ENCODE measurements around the gene CHM. TPM values are rescaled to one million over a fixed set of nuclear protein-coding genes. Genes with fewer than 3 reads are reported as not detected.

CHM gene
- total and polyA plus RNA-seq, 2 experiments from 2014 or later: 19.0 to 19.1 TPM

GRCh38 chrX:86013792-86014191 lies 33.6 kb downstream of the CHM start:
- H3K27ac Mint-ChIP-seq: peak overlapping the region; percentile 86; the same call in 1 of the 2 replicates

More at GRCh38 chrX:86013792-86014191, 33.6 kb downstream of the CHM start:
- no peak overlapping the region for H3K4me3 ChIP-seq
- no peaks in the 10 kb centered on the region for H3K36me3 ChIP-seq (ENCODE audit: insufficient read depth)
- no peak overlapping the region for H2AFZ ChIP-seq
- Mint-ChIP-seq H3K4me1 (peaks cover 34% of the 10 kb centered on the region), H3K4me3 (no peak overlapping the region), H3K36me3 (ENCODE audit: low read depth) (peaks cover 24% of the 10 kb centered on the region; the same call in 2 of the 3 replicates), H3K9me3 (no peaks in the 10 kb centered on the region), H3K27me3 (ENCODE audit: insufficient read depth, low read depth, poor library complexity) (peaks cover 3% of the 10 kb centered on the region)
- no peak for DNase-seq (ENCODE audit: low spot score)
- no peaks in the 10 kb centered on the region for H3F3A ChIP-seq (replicated peaks; ENCODE audit: low read depth)
- peaks cover 43% of the 10 kb centered on the region for H3K79me2 ChIP-seq (replicated peaks; ENCODE audit: insufficient read depth)
- no peaks in the 10 kb centered on the region for H3K27me3 ChIP-seq (ENCODE audit: insufficient read depth)
- H3K9me2 ChIP-seq (ENCODE audit: insufficient read depth): no peaks in the 10 kb centered on the region
- no peak for ATAC-seq
- peak overlapping the region; percentile 49 for H3K4me2 ChIP-seq
- no peak for TF ChIP-seq STAT1 (IDR thresholded peaks at IDR 0.05; ENCODE audit: unreplicated experiment)
- TF ChIP-seq EZH2phosphoT487 (IDR thresholded peaks at IDR 0.05; ENCODE audit: unreplicated experiment): no peak
- TF ChIP-seq CTCF (conservative IDR thresholded peaks at IDR 0.05; ENCODE audit: low read depth in 2 of 2): no peak
- no peak for TF ChIP-seq CREB1 (CRISPR knock-in tag; IDR thresholded peaks at IDR 0.05; ENCODE audit: low read depth)
- no peak for TF ChIP-seq JUNB (IDR thresholded peaks at IDR 0.05; ENCODE audit: unreplicated experiment)
- TF ChIP-seq ETS1 (IDR thresholded peaks at IDR 0.05): no peak
- TF ChIP-seq ZNF114 (CRISPR knock-in tag; IDR thresholded peaks at IDR 0.05): no peak
- no peak for TF ChIP-seq ZNF331 (CRISPR knock-in tag; IDR thresholded peaks at IDR 0.05; ENCODE audit: low read depth)
- TF ChIP-seq POLR2AphosphoS5 (IDR thresholded peaks at IDR 0.05; ENCODE audit: low read depth): no peak
- no peak for TF ChIP-seq REST (IDR thresholded peaks at IDR 0.05; ENCODE audit: unreplicated experiment)
- no peak for TF ChIP-seq ZNF462 (CRISPR knock-in tag; IDR thresholded peaks at IDR 0.05)
- no peak for TF ChIP-seq EZH2 (IDR thresholded peaks at IDR 0.05; ENCODE audit: low read depth, unreplicated experiment)
- no peak for TF ChIP-seq NANOG (IDR thresholded peaks at IDR 0.05; ENCODE audit: borderline replicate concordance)
- H3K27ac ChIP-seq (ENCODE audit: low read depth): peak overlapping the region; percentile 83
- H3K4me1 ChIP-seq (ENCODE audit: insufficient read depth): peaks cover 29% of the 10 kb centered on the region
- H4K20me1 ChIP-seq (replicated peaks; ENCODE audit: insufficient read depth): no peaks in the 10 kb centered on the region
